ENCODE results near the gene NECTIN2.

GRCh38 chr19:44907613-44908012, 61.5 kb downstream of the NECTIN2 start:
- no peak for TF ChIP-seq CTCF (IDR thresholded peaks at IDR 0.05)
- TF ChIP-seq, protein P1, sequence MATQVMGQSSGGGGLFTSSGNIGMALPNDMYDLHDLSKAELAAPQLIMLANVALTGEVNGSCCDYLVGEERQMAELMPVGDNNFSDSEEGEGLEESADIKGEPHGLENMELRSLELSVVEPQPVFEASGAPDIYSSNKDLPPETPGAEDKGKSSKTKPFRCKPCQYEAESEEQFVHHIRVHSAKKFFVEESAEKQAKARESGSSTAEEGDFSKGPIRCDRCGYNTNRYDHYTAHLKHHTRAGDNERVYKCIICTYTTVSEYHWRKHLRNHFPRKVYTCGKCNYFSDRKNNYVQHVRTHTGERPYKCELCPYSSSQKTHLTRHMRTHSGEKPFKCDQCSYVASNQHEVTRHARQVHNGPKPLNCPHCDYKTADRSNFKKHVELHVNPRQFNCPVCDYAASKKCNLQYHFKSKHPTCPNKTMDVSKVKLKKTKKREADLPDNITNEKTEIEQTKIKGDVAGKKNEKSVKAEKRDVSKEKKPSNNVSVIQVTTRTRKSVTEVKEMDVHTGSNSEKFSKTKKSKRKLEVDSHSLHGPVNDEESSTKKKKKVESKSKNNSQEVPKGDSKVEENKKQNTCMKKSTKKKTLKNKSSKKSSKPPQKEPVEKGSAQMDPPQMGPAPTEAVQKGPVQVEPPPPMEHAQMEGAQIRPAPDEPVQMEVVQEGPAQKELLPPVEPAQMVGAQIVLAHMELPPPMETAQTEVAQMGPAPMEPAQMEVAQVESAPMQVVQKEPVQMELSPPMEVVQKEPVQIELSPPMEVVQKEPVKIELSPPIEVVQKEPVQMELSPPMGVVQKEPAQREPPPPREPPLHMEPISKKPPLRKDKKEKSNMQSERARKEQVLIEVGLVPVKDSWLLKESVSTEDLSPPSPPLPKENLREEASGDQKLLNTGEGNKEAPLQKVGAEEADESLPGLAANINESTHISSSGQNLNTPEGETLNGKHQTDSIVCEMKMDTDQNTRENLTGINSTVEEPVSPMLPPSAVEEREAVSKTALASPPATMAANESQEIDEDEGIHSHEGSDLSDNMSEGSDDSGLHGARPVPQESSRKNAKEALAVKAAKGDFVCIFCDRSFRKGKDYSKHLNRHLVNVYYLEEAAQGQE (IDR thresholded peaks at IDR 0.05), result no peak
- no peak for TF ChIP-seq POLR2A (IDR thresholded peaks at IDR 0.05; ENCODE audit: low read length)
- TF ChIP-seq HDAC2 (IDR thresholded peaks at IDR 0.05), result no peak
- no peak for TF ChIP-seq SREBF2 (IDR thresholded peaks at IDR 0.05)
- TF ChIP-seq CBX8 (IDR thresholded peaks at IDR 0.05), result no peak
- no peak for TF ChIP-seq JUNB (IDR thresholded peaks at IDR 0.05)
- no peak for TF ChIP-seq ZSCAN20 (CRISPR knock-in tag; IDR thresholded peaks at IDR 0.05)
- no peak for TF ChIP-seq RAD21 (conservative IDR thresholded peaks at IDR 0.05 in 1 of 2, IDR thresholded peaks at IDR 0.05 in 1 of 2)
- TF ChIP-seq, protein P2, sequence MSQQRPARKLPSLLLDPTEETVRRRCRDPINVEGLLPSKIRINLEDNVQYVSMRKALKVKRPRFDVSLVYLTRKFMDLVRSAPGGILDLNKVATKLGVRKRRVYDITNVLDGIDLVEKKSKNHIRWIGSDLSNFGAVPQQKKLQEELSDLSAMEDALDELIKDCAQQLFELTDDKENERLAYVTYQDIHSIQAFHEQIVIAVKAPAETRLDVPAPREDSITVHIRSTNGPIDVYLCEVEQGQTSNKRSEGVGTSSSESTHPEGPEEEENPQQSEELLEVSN (IDR thresholded peaks at IDR 0.05; ENCODE audit: borderline replicate concordance, low read depth), result no peak
- no peak for TF ChIP-seq ZFP36 (IDR thresholded peaks at IDR 0.05; ENCODE audit: borderline replicate concordance, partially characterized antibody)
- TF ChIP-seq PBX3 (IDR thresholded peaks at IDR 0.05), result no peak
- no peak for TF ChIP-seq MAX (IDR thresholded peaks at IDR 0.05)
